NCI-H748 (cell line): ENCODE results near the gene MRPS34.
"Not testable (repeated sequence)": the region's sequence is repeated elsewhere in the genome, so short reads cannot be mapped to it uniquely, and the experiment has no call there.

Experiments used
- DNase-seq: peaks from one replicate; lab custom pipeline; 2025; ENCODE audit not compliant: unreplicated experiment; lab: John Stamatoyannopoulos, UW

MRPS34 gene

DNA sequence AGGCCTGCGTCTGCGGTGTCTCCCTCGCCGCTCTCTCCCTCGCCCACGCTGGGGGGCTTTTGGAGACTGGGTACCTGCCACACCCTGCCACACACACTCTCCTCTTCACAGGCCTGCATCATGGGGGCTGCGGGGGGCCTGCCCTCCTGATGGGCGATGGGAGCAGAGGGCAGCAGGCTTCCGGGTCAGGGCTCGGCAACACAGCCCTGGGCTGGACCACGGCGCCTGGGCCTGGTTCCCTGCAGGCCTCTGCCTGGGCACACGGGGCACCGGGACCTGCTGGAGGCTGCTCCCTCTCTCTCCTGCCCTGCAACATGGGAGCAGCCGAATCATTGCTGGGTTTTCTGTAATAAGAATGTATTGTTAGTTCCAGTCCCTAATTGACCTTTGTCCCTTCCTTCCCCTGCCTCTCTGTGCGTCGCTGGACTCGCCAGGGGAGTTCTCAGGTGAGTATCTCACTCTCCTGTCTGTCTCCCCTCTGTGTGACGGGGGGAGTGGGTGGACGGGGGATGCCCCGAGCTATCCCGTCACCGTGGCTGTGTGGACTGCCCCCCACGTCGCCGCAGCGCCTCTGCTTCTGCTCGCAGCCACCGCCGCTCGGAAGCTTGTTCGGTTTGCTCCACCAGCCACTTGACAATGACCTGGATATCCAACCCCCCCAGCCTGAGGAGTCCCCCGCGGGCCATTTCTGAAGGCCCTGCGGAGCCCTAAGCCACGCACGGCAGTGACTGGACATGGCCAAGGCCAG is 15.0 kb downstream of the MRPS34 start:
- no peak for DNase-seq

DNA sequence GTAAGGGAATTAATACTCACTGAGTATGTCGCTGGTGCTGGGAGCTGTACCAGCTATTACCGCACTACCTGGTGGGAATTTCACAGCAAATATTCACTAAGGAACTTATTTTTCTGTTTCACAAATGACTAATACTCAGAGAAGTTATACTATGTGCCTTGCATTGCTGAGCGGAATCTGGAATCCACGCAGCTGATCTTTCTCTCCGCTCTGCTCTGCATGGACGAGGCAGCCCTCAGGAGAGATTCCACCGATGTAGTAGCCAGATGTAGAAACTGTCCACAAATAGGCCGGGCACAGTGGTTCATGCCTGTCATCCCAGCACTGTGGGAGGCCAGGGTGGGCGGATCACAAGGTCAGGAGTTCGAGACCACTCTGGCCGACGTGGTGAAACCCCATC is 18.7 kb downstream of the MRPS34 start:
- no peak for DNase-seq

DNA sequence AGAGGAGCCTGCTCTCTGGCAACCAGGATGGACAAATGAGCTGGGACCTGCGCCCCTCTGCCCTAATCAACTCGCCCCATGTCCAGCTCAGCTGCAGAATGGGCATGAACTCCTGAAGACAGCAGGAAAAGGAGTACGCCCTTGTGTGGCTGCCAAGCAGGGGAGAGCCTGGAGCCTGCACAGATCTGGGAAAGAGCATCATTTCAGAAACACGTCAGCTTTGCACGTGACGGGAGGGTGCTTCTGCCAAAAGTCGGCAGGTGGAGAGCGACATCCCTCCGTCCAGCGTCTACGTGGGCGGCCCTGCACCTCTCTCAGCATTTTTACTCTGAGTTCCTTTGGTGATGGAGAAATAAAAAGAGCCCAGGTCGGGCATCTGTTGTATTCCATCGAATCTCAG is 20.1 kb downstream of the MRPS34 start:
- DNase-seq, result no peak

DNA sequence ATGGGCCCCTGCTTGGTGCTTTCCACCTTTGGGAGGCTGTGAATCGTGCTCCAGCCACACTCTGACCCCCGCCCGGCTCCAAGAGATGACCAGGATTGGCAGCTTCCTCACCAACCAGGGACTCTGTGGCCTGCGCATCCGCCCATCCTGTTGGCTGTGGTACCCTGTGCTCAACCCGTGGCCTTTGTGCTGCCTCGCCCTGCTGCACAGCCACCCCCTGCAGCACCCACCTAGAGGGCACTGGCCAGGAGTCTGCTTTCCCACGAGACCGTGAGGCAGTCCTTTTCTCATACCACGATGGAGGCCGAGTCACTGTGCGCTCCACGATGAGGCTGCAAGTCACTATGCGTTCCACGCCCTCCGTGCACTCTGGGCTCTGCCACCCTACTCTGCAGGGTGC is 21.0 kb downstream of the MRPS34 start:
- DNase-seq, result no peak

DNA sequence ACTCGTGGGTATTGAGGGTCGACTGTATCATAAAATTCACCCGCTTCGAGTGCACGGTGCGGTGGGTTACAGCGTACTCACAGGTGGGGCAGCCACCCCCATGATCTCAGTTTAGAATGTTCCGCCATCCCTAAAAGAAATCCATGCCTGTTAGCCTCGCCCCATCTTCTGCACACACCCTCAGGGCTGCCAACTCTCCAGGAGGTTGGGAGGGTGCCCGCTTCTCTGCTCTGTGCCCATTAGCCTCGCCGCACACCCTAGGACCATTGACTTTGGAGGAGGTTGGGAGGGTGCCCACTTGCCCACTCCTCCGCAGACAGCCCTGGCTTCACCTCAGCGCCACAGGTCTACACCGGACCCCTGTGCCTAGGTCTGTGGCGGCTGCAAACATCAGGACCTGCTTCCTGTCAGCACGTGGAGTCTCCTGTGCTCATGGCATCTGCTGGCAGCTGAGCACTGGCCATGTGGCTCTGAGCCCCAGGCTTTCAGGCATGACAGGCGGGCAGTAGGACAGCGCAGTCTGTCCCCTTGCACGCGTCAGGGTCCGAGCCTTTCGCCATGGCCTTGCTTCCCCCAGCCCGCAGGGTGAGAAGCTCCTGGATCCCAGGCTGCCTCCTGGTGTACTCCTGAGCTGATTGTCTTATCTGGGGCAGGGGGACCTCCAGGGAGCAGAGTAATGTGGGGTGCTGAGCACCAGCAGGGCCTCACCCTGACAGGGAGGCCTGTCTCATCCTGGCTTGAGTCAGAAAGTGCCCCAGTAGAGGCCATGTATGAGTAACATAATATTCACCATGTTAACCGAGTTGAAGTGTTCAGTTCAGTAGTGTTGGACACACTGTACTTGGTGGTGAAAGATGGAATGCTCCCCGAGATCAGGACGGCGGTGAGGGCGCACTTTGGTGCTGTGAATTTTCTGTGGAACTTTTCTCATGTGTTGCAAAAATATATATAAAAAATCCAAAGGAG is 23.5 kb downstream of the MRPS34 start:
- DNase-seq, result no peak

DNA sequence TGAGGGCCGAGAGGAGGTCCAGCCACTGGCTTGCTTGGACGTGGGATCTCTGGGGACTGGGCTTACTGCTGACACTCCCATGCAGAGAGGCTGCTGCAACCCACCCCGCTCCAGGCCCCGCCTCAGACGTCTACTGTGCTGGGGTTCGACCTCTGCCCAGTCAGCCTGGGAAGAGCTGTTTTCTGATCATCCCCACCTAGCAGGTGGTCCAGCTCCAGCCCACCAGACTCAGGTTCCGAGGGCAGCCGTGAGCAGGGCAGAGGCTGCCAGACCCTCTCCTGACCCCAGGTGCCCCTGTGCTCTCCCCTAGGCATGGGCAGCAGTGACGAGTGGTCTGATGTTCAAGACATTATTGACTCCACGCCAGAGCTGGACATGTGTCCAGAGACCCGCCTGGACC is 25.0 kb downstream of the MRPS34 start:
- DNase-seq, result no peak

DNA sequence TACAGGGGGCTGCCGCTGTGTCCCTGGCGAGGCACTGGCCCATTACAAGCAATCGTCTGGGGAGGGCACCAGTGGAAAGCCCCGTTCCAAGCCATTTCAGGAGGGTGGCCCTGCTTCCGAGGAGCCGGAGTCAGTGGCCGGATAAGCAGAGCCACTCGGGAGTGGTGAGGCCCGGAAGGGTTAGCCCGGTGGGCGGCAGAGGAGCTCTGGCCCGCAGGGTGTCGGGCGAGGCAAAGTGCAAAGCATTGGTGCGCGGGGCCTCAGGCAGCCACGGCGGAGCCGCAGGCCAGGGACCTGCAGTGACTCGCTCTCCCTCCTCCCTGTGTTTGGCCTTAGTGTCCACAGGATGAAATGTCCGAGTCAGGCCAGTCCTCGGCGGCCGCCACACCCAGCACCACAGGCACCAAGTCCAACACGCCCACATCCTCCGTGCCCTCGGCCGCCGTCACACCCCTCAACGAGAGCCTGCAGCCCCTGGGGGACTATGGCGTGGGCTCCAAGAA is 26.2 kb downstream of the MRPS34 start:
- DNase-seq, result no peak

DNA sequence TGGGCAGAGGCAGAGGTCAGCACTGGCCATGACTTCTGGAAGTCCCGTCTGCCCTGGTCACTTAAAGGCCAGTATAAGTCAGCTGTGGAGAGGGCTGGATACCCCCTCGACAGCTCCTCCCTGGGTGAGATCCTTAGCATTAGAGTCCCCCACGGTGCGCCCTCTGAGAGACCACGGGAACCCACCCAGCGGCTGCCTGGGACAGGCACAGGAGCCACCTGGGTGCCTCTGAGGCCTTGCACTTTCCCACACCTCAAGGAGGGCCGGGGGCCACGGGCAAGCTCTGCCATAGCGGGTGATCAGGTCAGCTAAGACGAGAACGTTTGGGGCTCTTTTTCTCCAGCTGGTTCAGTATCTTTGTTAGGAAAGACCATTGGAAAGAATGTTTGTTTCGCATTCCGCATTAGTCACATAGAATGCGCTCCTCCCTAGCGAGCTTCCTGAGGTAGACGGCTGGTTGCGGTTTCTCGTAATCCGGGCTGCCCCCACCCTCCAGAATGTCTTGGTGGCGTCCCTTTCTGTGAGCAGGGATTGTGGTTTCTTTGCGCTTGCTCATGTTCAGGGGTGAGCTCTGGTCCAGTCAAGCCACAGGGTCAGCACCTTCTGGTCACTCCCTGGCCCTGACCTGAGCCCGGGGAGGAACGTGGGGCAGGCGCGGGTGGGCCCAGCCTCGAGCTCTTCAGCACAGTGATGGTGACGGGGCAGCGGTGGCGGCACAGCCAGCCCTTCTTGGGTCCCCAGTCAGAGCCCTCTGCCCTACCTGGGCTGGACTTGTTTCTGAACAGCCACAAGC is 26.8 kb downstream of the MRPS34 start:
- DNase-seq, result no peak

DNA sequence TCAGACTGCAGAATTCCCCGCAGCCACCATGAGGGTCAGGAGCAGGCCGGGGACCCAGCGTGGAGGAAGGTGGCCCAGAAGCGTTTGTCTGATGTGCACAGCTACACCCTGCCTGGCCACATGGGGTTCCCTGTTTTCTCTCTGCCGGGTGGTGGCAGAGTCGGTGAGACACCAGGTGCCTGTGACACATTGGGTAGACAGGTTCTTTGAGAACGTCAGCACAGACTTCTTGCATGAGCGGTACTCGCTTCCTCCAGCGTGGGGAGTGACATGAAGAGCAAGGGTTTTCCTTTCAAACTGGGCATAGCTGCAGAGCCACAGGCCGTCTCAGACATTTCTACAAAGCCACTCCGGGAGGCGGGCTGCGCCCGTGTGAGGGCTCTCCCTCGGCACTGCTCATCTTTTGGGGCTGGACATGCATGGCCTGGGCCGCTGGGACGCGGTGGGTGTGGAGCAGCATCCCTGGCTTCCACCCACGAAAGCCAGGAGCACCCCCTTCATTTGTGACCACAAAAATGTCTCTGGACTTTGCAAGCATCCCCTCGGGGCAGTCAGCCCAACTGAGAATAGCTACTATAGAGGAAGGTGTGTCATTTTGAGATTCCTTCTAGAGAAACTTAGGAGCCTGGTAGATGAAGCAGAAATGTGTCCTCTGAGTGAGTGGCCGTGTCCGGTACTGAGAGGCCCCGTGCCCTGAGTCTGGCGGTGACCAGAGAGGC is 27.6 kb downstream of the MRPS34 start:
- DNase-seq, result no peak

DNA sequence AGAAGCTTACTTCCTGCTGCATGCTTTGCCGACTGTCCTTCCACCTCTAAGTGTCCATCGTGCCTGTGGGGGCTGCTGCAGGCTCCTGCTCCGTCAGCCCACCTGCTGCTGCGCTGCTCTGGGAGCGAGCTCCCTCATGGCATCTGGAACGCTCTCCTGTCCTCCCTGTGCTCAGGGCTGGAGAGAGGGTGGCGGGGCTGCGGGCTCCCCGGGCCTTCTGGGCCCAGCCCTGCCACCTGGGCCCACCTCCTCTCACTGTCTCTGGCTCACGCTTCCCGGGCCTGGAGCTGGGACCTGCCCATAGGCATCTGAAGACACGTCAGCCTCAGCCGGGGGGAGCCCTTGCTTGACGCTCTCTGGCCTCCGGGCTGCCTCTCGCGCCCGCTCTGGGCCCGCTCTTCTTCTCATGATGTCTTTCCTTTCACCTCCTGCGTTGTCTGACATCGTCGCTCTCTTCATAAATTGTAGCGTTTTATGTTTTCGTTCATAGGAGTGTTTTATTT is 28.5 kb downstream of the MRPS34 start:
- no peak for DNase-seq

DNA sequence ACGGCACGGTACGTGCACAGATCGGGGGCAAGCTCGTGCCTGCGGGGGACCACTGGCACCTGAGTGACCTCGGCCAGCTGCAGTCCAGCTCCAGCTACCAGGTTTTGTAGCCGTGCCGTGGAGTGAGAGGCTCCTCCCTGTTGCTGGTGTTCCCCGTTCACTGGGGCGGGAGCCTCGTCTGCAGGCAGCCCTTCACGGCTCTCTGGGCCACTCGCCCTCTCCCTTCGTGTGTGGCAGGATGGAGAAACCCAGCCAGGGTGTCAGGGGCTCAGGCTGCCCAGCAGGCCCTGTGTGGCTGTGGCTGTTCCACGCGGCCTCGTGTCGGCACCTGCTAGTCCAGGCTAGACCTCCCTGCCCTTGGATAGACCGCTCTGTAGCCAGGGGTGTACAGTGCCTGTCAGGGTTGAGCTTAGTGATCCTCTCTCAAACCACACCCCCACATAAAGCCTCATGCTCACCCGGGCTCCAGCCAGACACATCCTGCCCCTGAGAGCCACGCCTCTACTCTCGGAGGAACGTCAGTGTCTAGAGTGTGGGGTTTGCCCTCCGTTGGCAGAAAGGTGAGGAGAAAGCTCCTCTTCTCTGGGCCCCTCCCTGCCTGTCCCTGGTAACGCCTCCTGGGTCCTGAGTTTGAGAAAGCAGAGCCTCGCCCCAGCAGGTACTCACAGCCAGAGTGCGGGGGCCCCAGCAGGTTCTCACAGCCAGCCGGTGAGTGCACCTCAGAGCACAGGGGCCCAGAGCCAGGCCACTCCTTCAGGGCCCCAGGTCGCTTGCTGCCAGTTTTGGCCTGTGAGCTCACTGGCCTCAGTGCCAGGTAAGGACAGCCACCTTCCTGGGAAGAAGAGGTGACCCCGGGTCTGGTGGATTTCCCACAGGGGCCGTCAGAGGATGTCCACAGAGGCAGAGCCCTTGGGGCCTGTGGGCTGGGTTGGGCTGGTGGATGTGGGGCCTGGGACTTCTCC is 29.3 kb downstream of the MRPS34 start:
- DNase-seq, result no peak

DNA sequence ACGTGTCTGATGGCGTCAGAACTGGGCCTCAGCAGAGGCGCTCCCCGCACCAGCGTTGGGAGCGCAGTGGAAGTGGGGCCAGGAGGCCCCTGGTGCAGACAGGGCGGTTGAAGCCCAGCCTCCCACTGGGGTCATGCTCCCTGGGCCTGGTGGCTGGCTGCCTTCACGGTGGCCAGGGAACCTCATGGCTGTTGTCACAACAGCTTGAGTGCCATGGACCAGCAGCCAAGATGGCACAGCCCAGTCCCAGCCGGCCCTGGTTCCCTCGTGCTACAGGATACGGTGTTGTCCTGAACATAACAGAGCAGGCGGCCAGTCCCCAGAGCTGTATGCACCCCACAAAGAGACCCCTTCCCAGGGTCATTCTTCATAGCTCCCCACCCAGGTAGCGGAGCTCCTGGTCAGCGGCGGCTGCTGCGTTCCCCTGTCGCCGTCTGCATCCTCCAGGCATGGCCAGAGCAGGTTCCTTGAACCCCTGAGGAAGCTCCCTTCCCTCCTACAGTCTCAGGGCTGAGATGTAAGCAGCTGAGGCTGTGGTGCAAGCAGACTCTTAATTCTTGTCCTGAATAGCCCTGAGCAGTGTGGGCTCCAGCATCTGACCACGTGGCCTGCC is 31.3 kb downstream of the MRPS34 start:
- no peak for DNase-seq

DNA sequence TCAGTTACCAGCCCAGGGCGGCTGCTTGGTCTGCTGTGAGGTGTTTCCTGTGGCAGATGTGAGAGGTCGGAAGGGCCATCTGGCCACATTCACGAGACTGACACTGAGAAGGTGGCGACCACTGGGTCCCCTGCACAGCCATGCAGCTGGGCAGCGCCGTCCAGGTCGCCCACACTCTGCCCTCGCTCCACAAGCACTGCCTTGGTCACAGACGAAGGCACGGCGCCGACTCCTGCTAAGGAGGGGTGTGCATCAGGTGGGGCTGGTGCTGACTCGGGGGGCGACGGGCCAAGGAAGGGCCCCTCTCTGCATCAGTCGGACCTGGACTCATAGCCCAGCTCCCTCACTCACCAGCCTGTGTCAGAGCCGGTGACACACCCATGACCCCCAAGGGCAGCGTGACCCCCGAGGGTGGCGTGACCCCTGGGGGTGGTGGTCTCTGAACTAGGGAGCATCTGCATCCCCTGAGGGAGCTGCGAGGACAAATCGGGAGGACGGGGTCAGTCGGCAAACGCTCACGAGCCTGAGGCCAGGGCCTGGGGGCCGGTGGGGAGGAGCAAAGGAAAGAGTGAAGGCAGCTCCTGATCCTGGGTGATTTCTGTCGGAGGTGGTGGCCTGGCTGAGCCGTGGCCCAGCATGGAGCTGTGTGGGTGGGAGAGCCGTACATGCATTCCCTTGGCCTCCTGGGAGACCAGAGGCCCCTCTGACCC is 32.0 kb downstream of the MRPS34 start:
- DNase-seq, result no peak

DNA sequence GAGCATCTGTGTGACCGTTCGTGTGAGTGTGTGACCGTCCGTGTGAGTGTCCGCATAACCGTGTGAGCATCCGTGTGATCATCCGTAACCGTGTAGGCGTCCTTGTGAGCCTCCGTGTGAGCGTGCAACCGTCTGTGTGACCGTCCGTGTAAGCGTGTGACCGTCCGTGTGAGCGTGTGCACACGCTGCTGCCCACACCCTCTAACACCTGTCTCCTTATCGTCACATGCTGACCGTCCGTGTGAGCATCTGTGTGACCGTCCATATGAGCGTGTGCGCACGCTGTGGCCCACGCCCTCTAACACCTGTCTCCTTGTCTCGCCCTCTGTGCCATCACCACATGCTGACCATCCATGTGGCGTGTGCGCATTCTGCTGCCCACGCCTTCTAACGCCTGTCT is 32.7 kb downstream of the MRPS34 start:
- no peak for DNase-seq

DNA sequence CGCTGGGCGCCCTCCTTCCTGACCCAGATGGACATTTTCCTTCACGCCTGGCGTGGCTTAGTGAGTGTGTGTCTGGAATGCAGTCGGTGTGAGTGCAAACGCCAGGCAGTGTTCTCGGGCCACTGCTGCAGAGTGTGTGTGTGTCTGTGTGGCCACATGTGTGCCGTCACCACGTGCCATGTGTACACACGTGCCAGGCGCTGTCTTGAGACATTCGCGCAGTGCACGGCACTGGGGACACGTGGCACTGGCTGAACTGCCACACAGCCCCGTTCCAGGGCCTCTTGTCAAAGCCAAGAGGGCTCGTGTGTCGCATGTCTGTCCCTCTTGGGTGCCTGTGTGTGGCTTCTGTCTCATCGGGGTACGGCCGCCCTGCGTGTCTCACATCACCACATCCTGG is 38.1 kb downstream of the MRPS34 start:
- DNase-seq, result no peak

DNA sequence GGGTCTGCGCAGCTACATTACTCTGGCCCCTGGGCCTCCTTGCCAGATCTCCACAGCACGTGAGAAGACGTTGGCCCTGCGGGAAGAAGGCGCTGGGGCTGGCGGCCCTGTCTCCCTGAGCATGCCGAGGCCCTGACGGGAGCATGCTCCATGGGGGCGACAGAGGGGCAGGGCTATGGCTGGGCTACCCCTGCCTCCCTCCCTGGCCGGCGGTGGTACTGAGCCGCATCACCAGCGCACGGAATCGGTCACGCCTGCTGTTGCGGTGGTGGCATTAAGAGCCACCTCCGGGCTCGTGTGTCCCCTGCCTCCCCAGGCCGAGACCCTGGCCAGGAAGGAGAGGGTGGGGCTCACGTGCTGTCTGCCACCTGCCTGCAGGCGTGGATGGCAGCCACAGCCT is 38.8 kb downstream of the MRPS34 start:
- DNase-seq, result no peak

DNA sequence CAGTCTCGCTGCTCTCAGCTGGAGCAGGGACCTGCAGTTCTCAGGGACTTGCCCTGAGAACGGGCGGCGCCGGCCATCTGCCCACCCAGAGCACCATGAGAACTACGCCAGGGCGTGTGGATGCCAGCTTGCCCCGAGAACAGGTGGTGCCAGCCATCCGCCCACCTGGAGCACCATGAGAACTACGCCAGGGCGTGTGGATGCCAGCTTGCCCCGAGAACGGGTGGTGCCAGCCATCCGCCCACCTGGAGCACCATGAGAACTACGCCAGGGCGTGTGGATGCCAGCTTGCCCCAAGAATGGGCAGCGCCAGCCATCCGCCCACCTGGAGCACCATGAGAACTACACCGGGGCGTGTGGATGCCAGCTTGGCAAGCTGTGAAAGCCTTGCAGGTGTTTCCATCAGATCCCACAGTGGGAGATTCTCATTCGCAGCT is 40.4 kb downstream of the MRPS34 start:
- not testable (repeated sequence) for DNase-seq

DNA sequence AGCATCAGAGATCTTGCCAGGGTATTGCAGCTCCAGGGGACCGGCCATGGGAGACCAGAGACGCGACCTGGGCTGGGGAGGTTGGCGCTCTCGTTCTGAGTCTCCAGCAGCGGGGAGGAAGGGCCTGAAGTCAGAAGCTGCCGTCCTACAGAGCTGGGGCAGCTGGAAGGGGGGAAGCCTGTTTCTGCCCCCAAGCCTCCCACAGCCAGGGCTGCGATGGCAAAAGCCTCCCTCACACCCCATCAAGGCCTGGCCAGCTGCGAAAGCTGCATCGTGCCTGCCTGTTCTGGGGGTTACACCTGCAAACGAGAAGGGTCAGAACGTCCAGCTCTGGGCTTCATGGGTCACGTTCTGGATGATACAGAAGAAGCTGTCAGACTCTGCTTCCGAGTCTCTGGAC is 40.9 kb downstream of the MRPS34 start:
- no peak for DNase-seq
